HepG2 (cell line): ENCODE data around the gene PRMT5. TPM values are rescaled to one million over a fixed set of nuclear protein-coding genes. Genes with fewer than 3 reads are reported as not detected.
A peak's percentile ranks its signal among the peaks of the same experiment; 100 is the strongest.

Experiments used
- ADNP ChIP-seq: sonication (generic); formaldehyde crosslinking; IDR thresholded peaks from 2 replicates; pipeline ENCODE4 v1.4.0; 2020; ENCODE audit warnings: missing genetic modification reagents
- AGO1 ChIP-seq: fragments of 200-400 bp; formaldehyde crosslinking; IDR thresholded peaks from 2 replicates; pipeline ENCODE4 v1.6.1; 2017; ENCODE audit warnings: mild to moderate bottlenecking, low read depth, low read length, moderate library complexity; ENCODE audit not compliant: poor library complexity, severe bottlenecking
- ATF7 ChIP-seq, 2 experiments: fragments of 450-650 bp in 1 of 2; sonication (generic) in 1 of 2; formaldehyde crosslinking in 1 of 2; IDR thresholded peaks; 2 replicates each; pipeline versions ENCODE4 v1.4.0 to v1.6.1; 2016 to 2020; ENCODE audit warnings: antibody characterized with exemption in 1 of 2, mild to moderate bottlenecking in 1 of 2, missing genetic modification reagents in 1 of 2
- CCAR2 ChIP-seq: fragments of 200-400 bp; formaldehyde crosslinking; optimal IDR thresholded peaks from 2 replicates; pipeline ENCODE3; 2018; ENCODE audit warnings: low read depth, mild to moderate bottlenecking, low read length, moderate library complexity
- CSRNP2 ChIP-seq: sonication (generic); formaldehyde crosslinking; conservative IDR thresholded peaks from 2 replicates; pipeline ENCODE4 v1.8.0; 2022; ENCODE audit warnings: low read depth, missing genetic modification reagents
- FOXC1 ChIP-seq: sonication (generic); formaldehyde crosslinking; IDR thresholded peaks from 2 replicates; pipeline ENCODE4 v1.8.0; 2022; ENCODE audit warnings: mild to moderate bottlenecking, missing genetic modification reagents, borderline replicate concordance
- FOXO4 ChIP-seq: sonication (generic); formaldehyde crosslinking; conservative IDR thresholded peaks from 2 replicates; pipeline ENCODE4 v1.8.1; 2023; ENCODE audit warnings: missing genetic modification reagents
- MXD1 ChIP-seq: sonication (generic); formaldehyde crosslinking; IDR thresholded peaks from 2 replicates; pipeline ENCODE4 v1.4.0; 2020; ENCODE audit warnings: mild to moderate bottlenecking, missing genetic modification reagents
- NFKBIZ ChIP-seq: IDR thresholded peaks from 2 replicates; pipeline ENCODE4 v1.6.1; 2018; ENCODE audit warnings: missing genetic modification reagents, missing compliant biosample characterization
- NR1H2 ChIP-seq: sonication (generic); formaldehyde crosslinking; IDR thresholded peaks from 2 replicates; pipeline ENCODE4 v1.8.1; 2022; ENCODE audit warnings: low read depth, missing genetic modification reagents, borderline replicate concordance
- PHF5A ChIP-seq: IDR thresholded peaks from one replicate; pipeline ENCODE4 v1.6.1; 2018; ENCODE audit warnings: low read depth, missing genetic modification reagents; ENCODE audit not compliant: unreplicated experiment
- SATB2 ChIP-seq: sonication (generic); formaldehyde crosslinking; IDR thresholded peaks from 2 replicates; pipeline ENCODE4 v1.5.0; 2020; ENCODE audit warnings: missing genetic modification reagents
- SMAD9 ChIP-seq: sonication (generic); formaldehyde crosslinking; IDR thresholded peaks from 2 replicates; pipeline ENCODE4 v1.5.1; 2020; ENCODE audit warnings: mild to moderate bottlenecking, missing genetic modification reagents
- TBP ChIP-seq: sonication (generic); formaldehyde crosslinking; IDR thresholded peaks from 2 replicates; pipeline ENCODE4 v1.5.0; 2020; ENCODE audit warnings: missing genetic modification reagents
- TFDP1 ChIP-seq: IDR thresholded peaks from 2 replicates; pipeline ENCODE4 v1.6.1; 2016; ENCODE audit warnings: missing compliant biosample characterization, missing genetic modification reagents, borderline replicate concordance
- ZBTB14 ChIP-seq: sonication (generic); formaldehyde crosslinking; IDR thresholded peaks from 2 replicates; pipeline ENCODE4 v1.4.0; 2020; ENCODE audit warnings: missing genetic modification reagents
- ZNF180 ChIP-seq: sonication (generic); formaldehyde crosslinking; IDR thresholded peaks from 2 replicates; pipeline ENCODE4 v1.4.0; 2020; ENCODE audit warnings: low read depth, missing genetic modification reagents, borderline replicate concordance
- ZNF24 ChIP-seq: fragments of 450-650 bp; IDR thresholded peaks from 2 replicates; pipeline ENCODE4 v1.6.1; 2017; ENCODE audit warnings: antibody characterized with exemption, mild to moderate bottlenecking
- ZNF34 ChIP-seq: sonication (generic); formaldehyde crosslinking; IDR thresholded peaks from 2 replicates; pipeline ENCODE4 v1.4.0; 2020; ENCODE audit warnings: mild to moderate bottlenecking, missing genetic modification reagents, borderline replicate concordance
- ZNF350 ChIP-seq: sonication (generic); formaldehyde crosslinking; IDR thresholded peaks from 2 replicates; pipeline ENCODE4 v1.4.0; 2020; ENCODE audit warnings: mild to moderate bottlenecking, low read depth, missing genetic modification reagents, borderline replicate concordance
- ZNF737 ChIP-seq: sonication (generic); formaldehyde crosslinking; IDR thresholded peaks from 2 replicates; pipeline ENCODE4 v1.5.0; 2020; ENCODE audit warnings: missing genetic modification reagents, mild to moderate bottlenecking, borderline replicate concordance
- ZNF792 ChIP-seq: IDR thresholded peaks from 2 replicates; pipeline ENCODE4 v1.6.1; 2016
- ZNF839 ChIP-seq: sonication (generic); formaldehyde crosslinking; IDR thresholded peaks from 2 replicates; pipeline ENCODE4 v1.4.0; 2020; ENCODE audit warnings: missing genetic modification reagents, mild to moderate bottlenecking, borderline replicate concordance
- ZSCAN12 ChIP-seq: sonication (generic); formaldehyde crosslinking; IDR thresholded peaks from 2 replicates; pipeline ENCODE4 v1.9.0; 2021; ENCODE audit warnings: mild to moderate bottlenecking, missing genetic modification reagents
- polyA plus RNA-seq, 8 experiments: library from polyadenylated mRNA; depleted of rRNA in 3 of 8; stranded (reverse) in 7 of 8; unstranded in 1 of 8; fragments of >200 nt; fragmentation: Illumina TruSeq in 4 of 8; extraction: Trizol in 4 of 8; gene quantifications; 2 replicates each; pipeline versions ENCODE4 v1.2.1 to v1.2.3, GENCODE V29; 2011 to 2016; ENCODE audit warnings: low read depth in 4 of 8, missing spikeins in 1 of 8, mixed read lengths in 1 of 8; ENCODE audit not compliant: insufficient read depth in 1 of 8
- total RNA-seq, 5 experiments: library from RNA; depleted of rRNA; stranded (reverse); fragments of >200 nt; fragmentation: Illumina TruSeq; extraction: Trizol; gene quantifications; 2 replicates each; pipeline ENCODE4 v1.2.3, GENCODE V29; 2016; ENCODE audit warnings: low read depth in 1 of 5

PRMT5 gene
- total and polyA plus RNA-seq, 2 of the 13 experiments (the other 11 are each of a cell fraction or from before 2014, with no cell fraction given), result 210 to 354 TPM

- no peak for TF ChIP-seq ATF7 (IDR thresholded peaks at IDR 0.05)
- TF ChIP-seq ATF7 (CRISPR knock-in tag; IDR thresholded peaks at IDR 0.05), result no peak; the same call in 1 of the 2 replicates
- TF ChIP-seq CCAR2, result peak; percentile 82
- TF ChIP-seq PHF5A (CRISPR knock-in tag), result no peak
- peak; percentile 68; the same call in 1 of the 2 replicates for TF ChIP-seq NR1H2 (CRISPR knock-in tag)
- TF ChIP-seq SMAD9 (CRISPR knock-in tag), result no peak
- TF ChIP-seq ZNF792 (CRISPR knock-in tag), result peak; percentile 37; the same call in 1 of the 2 replicates
- TF ChIP-seq SATB2 (CRISPR knock-in tag), result no peak
- TF ChIP-seq FOXO4 (CRISPR knock-in tag), result no peak
- no peak for TF ChIP-seq TFDP1 (CRISPR knock-in tag)
- TF ChIP-seq ZNF180, result no peak
- TF ChIP-seq NFKBIZ (CRISPR knock-in tag), result peak; percentile 16; the same call in 1 of the 2 replicates
- 0 out of 2 replicates have a peak, but pooled peaks have one; percentile 13 for TF ChIP-seq ZNF24
- no peak; the same call in 1 of the 2 replicates for TF ChIP-seq FOXC1 (CRISPR knock-in tag)
- TF ChIP-seq ZBTB14, result no peak
- no peak for TF ChIP-seq ADNP (CRISPR knock-in tag)
- TF ChIP-seq ZNF350 (CRISPR knock-in tag), result no peak; the same call in 1 of the 2 replicates
- TF ChIP-seq ZNF737, result no peak
- TF ChIP-seq ZNF839 (CRISPR knock-in tag), result no peak
- no peak for TF ChIP-seq AGO1
- no peak for TF ChIP-seq ZNF34 (CRISPR knock-in tag)
- TF ChIP-seq ZSCAN12 (CRISPR knock-in tag), result 0 out of 2 replicates have a peak, but pooled peaks have one; percentile 45
- no peak for TF ChIP-seq TBP (CRISPR knock-in tag)
- TF ChIP-seq MXD1 (CRISPR knock-in tag), result no peak; the same call in 1 of the 2 replicates
- TF ChIP-seq CSRNP2 (CRISPR knock-in tag), result no peak
Measured at GRCh38 chr14:22872033-22872832, 56.9 kb downstream of the PRMT5 start (continued).
